ENCODE data around the gene ENTREP1. TPM values are rescaled to one million over a fixed set of nuclear protein-coding genes. Genes with fewer than 3 reads are reported as not detected.
"Not testable (repeated sequence)": the region's sequence is repeated elsewhere in the genome, so short reads cannot be mapped to it uniquely, and the experiment has no call there.

Gene ENTREP1
- total RNA-seq, 1 experiment from 2014 or later, result not detected

DNA sequence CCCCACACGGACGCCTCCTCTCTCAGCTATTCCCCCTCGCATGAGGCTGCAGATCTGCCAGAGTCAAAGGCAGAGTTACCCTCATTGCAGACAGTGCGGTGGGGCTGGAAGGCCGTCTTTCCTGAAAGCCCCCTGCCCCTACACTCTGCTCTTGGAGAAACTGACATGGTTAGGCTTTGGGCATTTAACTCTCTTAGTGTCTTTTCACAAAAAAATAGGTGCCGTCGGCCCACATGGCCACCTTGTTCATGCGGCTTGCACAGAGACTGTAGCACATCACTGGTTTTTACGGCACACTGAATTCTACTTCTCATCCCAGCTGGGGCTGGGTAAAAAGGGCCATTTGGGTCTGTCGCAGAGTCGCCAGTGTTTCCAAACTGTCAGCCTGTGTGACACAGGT, 107.6 kb downstream of the ENTREP1 start:
- H3K27me3 Mint-ChIP-seq (ENCODE audit: insufficient read depth, unreplicated experiment), result peaks cover 3% of the 10 kb centered on the region
- Histone ChIP-seq H3K9me3 (no peaks in the 10 kb centered on the region), H3K27me3 (replicated peaks; ENCODE audit: control insufficient read depth, insufficient read depth, low read length) (no peaks in the 10 kb centered on the region), H3K4me3 (ENCODE audit: low read depth, low read length) (no peak overlapping the region), H3K36me3 (ENCODE audit: control insufficient read depth, insufficient read depth, low read length) (no peaks in the 10 kb centered on the region), H3K4me1 (no peaks in the 10 kb centered on the region)
- ChIA-PET POLR2A (no interaction called here), CTCF (no interaction called here)
- BruUV-seq (replicated peaks), result no TSS peak
- H3K27ac Mint-ChIP-seq (ENCODE audit: unreplicated experiment), result no peak overlapping the region
- H3K4me3 Mint-ChIP-seq (ENCODE audit: unreplicated experiment), result no peak overlapping the region
- no peak for DNase-seq
- H3K36me3 Mint-ChIP-seq (ENCODE audit: insufficient read depth, unreplicated experiment), result no peaks in the 10 kb centered on the region
- intact Hi-C loops (cut with micrococcal nuclease; ENCODE audit: unreplicated experiment), result no loop called here
- no peaks in the 10 kb centered on the region for H3K9me3 Mint-ChIP-seq (ENCODE audit: unreplicated experiment)
- H3K4me1 Mint-ChIP-seq (ENCODE audit: low read depth, unreplicated experiment), result no peaks in the 10 kb centered on the region
- TF ChIP-seq CTCF (IDR thresholded peaks at IDR 0.05; ENCODE audit: insufficient read depth in 1 of 2, low read depth in 1 of 2, low read length in 1 of 2, severe bottlenecking in 1 of 2, unreplicated experiment in 1 of 2), result no peak

DNA sequence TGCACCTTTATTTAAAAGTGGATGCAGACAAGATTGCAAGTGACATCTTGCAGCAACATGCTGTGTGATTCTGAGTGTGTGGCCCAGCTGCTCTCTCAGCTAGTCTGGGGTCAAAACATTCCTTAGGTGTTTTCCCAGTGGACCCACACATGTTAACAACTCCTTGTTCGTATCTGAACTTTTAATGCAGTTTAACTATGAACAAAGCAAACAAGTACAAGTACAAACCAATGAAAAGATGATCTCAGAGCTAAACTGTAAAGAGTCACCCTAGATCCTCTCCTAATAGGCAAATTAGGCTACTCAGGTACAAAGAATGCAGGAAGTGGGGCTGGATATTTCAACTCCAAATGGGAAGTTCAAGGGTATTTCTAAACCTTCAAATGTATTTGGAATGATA, 108.4 kb downstream of the ENTREP1 start:
- H3K4me1 ChIP-seq, result no peaks in the 10 kb centered on the region
- ChIA-PET CTCF (no interaction called here), POLR2A (no interaction called here)
- no peaks in the 10 kb centered on the region for H3K36me3 Mint-ChIP-seq (ENCODE audit: insufficient read depth, unreplicated experiment)
- no peaks in the 10 kb centered on the region for H3K9me3 ChIP-seq
- H3K27ac Mint-ChIP-seq (ENCODE audit: unreplicated experiment), result no peak overlapping the region
- no peaks in the 10 kb centered on the region for H3K4me1 Mint-ChIP-seq (ENCODE audit: low read depth, unreplicated experiment)
- H3K27me3 Mint-ChIP-seq (ENCODE audit: insufficient read depth, unreplicated experiment), result no peaks in the 10 kb centered on the region
- BruUV-seq (replicated peaks), result no TSS peak
- H3K4me3 ChIP-seq (ENCODE audit: low read depth, low read length), result no peak overlapping the region
- DNase-seq, result no peak
- H3K27me3 ChIP-seq (replicated peaks; ENCODE audit: control insufficient read depth, insufficient read depth, low read length), result no peaks in the 10 kb centered on the region
- no peak for TF ChIP-seq CTCF (IDR thresholded peaks at IDR 0.05; ENCODE audit: insufficient read depth in 1 of 2, low read depth in 1 of 2, low read length in 1 of 2, severe bottlenecking in 1 of 2, unreplicated experiment in 1 of 2)
- H3K4me3 Mint-ChIP-seq (ENCODE audit: unreplicated experiment), result no peak overlapping the region
- intact Hi-C loops (cut with micrococcal nuclease; ENCODE audit: unreplicated experiment), result no loop called here
- H3K9me3 Mint-ChIP-seq (ENCODE audit: unreplicated experiment), result no peaks in the 10 kb centered on the region
- no peaks in the 10 kb centered on the region for H3K36me3 ChIP-seq (ENCODE audit: control insufficient read depth, insufficient read depth, low read length)

DNA sequence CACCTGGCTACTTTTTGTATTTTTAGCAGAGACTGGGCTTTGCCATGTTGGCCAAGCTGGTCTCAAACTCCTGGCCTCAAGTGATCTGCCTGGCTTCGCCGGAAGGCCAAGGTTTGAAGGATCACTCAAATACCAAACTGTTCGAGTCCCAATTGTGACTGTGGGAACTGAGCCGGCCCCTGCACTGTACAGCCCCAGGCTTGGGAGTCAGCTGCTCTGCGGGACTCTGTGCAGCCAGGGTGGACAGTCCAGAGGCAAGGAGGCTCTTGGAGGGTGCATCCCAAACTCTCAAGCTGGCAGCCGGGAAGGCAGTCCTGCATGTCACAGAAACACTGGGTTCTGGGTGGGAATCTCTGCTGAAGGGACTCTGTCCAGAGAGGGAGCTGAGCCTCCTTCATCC, 109.0 kb downstream of the ENTREP1 start:
- no peak overlapping the region for H3K4me3 Mint-ChIP-seq (ENCODE audit: unreplicated experiment)
- Histone ChIP-seq H3K4me3 (ENCODE audit: low read depth, low read length) (no peak overlapping the region), H3K27me3 (replicated peaks; ENCODE audit: control insufficient read depth, insufficient read depth, low read length) (no peaks in the 10 kb centered on the region), H3K4me1 (no peaks in the 10 kb centered on the region), H3K9me3 (no peaks in the 10 kb centered on the region), H3K36me3 (ENCODE audit: control insufficient read depth, insufficient read depth, low read length) (no peaks in the 10 kb centered on the region)
- CTCF ChIA-PET, result no interaction called here
- H3K27ac Mint-ChIP-seq (ENCODE audit: unreplicated experiment), result no peak overlapping the region
- H3K9me3 Mint-ChIP-seq (ENCODE audit: unreplicated experiment), result no peaks in the 10 kb centered on the region
- no peaks in the 10 kb centered on the region for H3K36me3 Mint-ChIP-seq (ENCODE audit: insufficient read depth, unreplicated experiment)
- TF ChIP-seq CTCF (IDR thresholded peaks at IDR 0.05; ENCODE audit: insufficient read depth in 1 of 2, low read depth in 1 of 2, low read length in 1 of 2, severe bottlenecking in 1 of 2, unreplicated experiment in 1 of 2), result no peak
- intact Hi-C loops (cut with micrococcal nuclease; ENCODE audit: unreplicated experiment), result no loop called here
- no peaks in the 10 kb centered on the region for H3K4me1 Mint-ChIP-seq (ENCODE audit: low read depth, unreplicated experiment)
- POLR2A ChIA-PET, result no interaction called here
- H3K27me3 Mint-ChIP-seq (ENCODE audit: insufficient read depth, unreplicated experiment), result no peaks in the 10 kb centered on the region
- BruUV-seq (replicated peaks), result no TSS peak
- no peak for DNase-seq

GRCh38 chr9:69439654-69440053, 114.6 kb downstream of the ENTREP1 start:
- CTCF ChIA-PET; H3K27me3 Mint-ChIP-seq (ENCODE audit: insufficient read depth, unreplicated experiment); H3K27ac Mint-ChIP-seq (ENCODE audit: unreplicated experiment): not testable (repeated sequence)

GRCh38 chr9:69440254-69440955, 115.4 kb downstream of the ENTREP1 start:
- CTCF ChIA-PET; POLR2A ChIA-PET; H3K4me3 ChIP-seq (ENCODE audit: low read depth, low read length); H3K9me3 ChIP-seq; H3K27me3 Mint-ChIP-seq (ENCODE audit: insufficient read depth, unreplicated experiment); H3K4me1 Mint-ChIP-seq (ENCODE audit: low read depth, unreplicated experiment); BruUV-seq (replicated peaks); DNase-seq; H3K4me1 ChIP-seq; H3K36me3 ChIP-seq (ENCODE audit: control insufficient read depth, insufficient read depth, low read length); H3K4me3 Mint-ChIP-seq (ENCODE audit: unreplicated experiment); H3K9me3 Mint-ChIP-seq (ENCODE audit: unreplicated experiment); H3K27me3 ChIP-seq (replicated peaks; ENCODE audit: control insufficient read depth, insufficient read depth, low read length); H3K27ac Mint-ChIP-seq (ENCODE audit: unreplicated experiment); H3K36me3 Mint-ChIP-seq (ENCODE audit: insufficient read depth, unreplicated experiment); intact Hi-C loops (cut with micrococcal nuclease; ENCODE audit: unreplicated experiment): not testable (repeated sequence)

More at GRCh38 chr9:69439654-69440053, 114.6 kb downstream of the ENTREP1 start:
- H3K4me3 Mint-ChIP-seq (ENCODE audit: unreplicated experiment); H3K27me3 ChIP-seq (replicated peaks; ENCODE audit: control insufficient read depth, insufficient read depth, low read length); H3K36me3 Mint-ChIP-seq (ENCODE audit: insufficient read depth, unreplicated experiment); H3K4me1 Mint-ChIP-seq (ENCODE audit: low read depth, unreplicated experiment); H3K9me3 Mint-ChIP-seq (ENCODE audit: unreplicated experiment); intact Hi-C loops (cut with micrococcal nuclease; ENCODE audit: unreplicated experiment); BruUV-seq (replicated peaks); POLR2A ChIA-PET; H3K9me3 ChIP-seq; DNase-seq; H3K36me3 ChIP-seq (ENCODE audit: control insufficient read depth, insufficient read depth, low read length); H3K4me1 ChIP-seq; H3K4me3 ChIP-seq (ENCODE audit: low read depth, low read length): not testable (repeated sequence)

Data from Caco-2 (cell line).